ENCODE data around the gene FOS. TPM values are rescaled to one million over a fixed set of nuclear protein-coding genes. Genes with fewer than 3 reads are reported as not detected.
"Not testable (repeated sequence)": the region's sequence is repeated elsewhere in the genome, so short reads cannot be mapped to it uniquely, and the experiment has no call there.

Gene FOS
- total RNA-seq, 1 experiment from 2014 or later: 23.9 TPM

DNA sequence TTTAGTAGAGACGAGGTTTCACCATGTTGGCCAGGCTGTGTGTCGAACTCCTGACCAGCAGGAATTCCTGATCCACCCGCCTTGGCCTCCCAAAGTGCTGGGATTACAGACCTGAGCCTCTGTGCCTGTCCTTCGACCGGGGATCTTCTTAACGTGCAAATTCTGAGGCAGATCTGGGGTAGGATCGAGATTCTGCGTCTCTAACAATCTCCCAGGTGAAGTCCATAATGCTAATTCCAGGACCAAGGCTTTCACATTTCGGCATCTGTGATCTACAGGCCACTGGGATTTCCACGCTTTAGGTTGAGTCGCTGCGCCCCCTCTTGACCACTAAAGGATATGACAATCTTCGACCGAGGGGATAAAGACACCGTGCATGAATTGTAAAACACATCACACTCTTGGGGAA, 24.8 kb downstream of the FOS start:
- Mint-ChIP-seq H3K27ac (no peak overlapping the region), H3K27me3 (ENCODE audit: low read depth) (no peaks in the 10 kb centered on the region), H3K4me1 (peaks cover 12% of the 10 kb centered on the region), H3K36me3 (no peaks in the 10 kb centered on the region), H3K9me3 (no peaks in the 10 kb centered on the region), H3K4me3 (no peak overlapping the region)
- ChIA-PET POLR2A (no interaction called here), CTCF (interaction anchor here (0.7 to 3.9 kb wide), 18 partner anchors 8 to 357 kb away, joined by 3 to 30 read pairs (median 3); partner anchors contain the start of genes ACYP1, ERG28, NEK9 and ZC2HC1C)
- peak; percentile 73 for ATAC-seq
- TF ChIP-seq, protein P1, sequence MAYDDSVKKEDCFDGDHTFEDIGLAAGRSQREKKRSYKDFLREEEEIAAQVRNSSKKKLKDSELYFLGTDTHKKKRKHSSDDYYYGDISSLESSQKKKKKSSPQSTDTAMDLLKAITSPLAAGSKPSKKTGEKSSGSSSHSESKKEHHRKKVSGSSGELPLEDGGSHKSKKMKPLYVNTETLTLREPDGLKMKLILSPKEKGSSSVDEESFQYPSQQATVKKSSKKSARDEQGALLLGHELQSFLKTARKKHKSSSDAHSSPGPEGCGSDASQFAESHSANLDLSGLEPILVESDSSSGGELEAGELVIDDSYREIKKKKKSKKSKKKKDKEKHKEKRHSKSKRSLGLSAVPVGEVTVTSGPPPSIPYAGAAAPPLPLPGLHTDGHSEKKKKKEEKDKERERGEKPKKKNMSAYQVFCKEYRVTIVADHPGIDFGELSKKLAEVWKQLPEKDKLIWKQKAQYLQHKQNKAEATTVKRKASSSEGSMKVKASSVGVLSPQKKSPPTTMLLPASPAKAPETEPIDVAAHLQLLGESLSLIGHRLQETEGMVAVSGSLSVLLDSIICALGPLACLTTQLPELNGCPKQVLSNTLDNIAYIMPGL (CRISPR knock-in tag; IDR thresholded peaks at IDR 0.05): no peak
- TF ChIP-seq, protein P2, sequence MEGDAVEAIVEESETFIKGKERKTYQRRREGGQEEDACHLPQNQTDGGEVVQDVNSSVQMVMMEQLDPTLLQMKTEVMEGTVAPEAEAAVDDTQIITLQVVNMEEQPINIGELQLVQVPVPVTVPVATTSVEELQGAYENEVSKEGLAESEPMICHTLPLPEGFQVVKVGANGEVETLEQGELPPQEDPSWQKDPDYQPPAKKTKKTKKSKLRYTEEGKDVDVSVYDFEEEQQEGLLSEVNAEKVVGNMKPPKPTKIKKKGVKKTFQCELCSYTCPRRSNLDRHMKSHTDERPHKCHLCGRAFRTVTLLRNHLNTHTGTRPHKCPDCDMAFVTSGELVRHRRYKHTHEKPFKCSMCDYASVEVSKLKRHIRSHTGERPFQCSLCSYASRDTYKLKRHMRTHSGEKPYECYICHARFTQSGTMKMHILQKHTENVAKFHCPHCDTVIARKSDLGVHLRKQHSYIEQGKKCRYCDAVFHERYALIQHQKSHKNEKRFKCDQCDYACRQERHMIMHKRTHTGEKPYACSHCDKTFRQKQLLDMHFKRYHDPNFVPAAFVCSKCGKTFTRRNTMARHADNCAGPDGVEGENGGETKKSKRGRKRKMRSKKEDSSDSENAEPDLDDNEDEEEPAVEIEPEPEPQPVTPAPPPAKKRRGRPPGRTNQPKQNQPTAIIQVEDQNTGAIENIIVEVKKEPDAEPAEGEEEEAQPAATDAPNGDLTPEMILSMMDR (IDR thresholded peaks at IDR 0.05): peak; percentile 86
- peak; percentile 49 for DNase-seq (ENCODE audit: low spot score)

DNA sequence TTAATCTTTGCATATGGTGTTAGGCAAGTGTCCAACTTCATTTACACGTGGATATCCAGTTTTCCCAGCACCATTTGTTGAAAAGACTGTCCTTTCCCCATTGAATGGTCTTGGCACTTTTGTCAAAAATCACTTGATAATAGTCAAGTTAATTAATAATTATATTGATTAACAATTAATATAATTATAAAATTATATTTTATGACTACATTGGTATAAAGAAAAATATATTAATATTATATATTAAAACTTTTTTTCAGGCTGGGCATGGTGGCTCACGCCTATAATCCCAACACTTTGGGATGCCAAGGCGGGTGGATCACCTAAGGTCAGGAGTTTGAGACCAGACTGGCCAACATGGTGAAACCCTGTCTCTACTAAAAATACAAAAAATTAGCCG, 27.8 kb downstream of the FOS start:
- CTCF ChIA-PET: interaction anchor here (0.6 to 3.9 kb wide), 7 partner anchors 124 to 255 kb away, joined by 3 to 30 read pairs (median 3); no protein-coding TSS in a partner anchor
- H3K4me3 Mint-ChIP-seq; POLR2A ChIA-PET; H3K9me3 Mint-ChIP-seq; DNase-seq (ENCODE audit: low spot score); H3K27me3 Mint-ChIP-seq (ENCODE audit: low read depth); H3K36me3 Mint-ChIP-seq; ATAC-seq; H3K27ac Mint-ChIP-seq: not testable (repeated sequence)
- peak; percentile 95 for TF ChIP-seq HMGA2 (CRISPR knock-in tag; IDR thresholded peaks at IDR 0.05)
- H3K4me1 Mint-ChIP-seq: peaks cover 16% of the 10 kb centered on the region

DNA sequence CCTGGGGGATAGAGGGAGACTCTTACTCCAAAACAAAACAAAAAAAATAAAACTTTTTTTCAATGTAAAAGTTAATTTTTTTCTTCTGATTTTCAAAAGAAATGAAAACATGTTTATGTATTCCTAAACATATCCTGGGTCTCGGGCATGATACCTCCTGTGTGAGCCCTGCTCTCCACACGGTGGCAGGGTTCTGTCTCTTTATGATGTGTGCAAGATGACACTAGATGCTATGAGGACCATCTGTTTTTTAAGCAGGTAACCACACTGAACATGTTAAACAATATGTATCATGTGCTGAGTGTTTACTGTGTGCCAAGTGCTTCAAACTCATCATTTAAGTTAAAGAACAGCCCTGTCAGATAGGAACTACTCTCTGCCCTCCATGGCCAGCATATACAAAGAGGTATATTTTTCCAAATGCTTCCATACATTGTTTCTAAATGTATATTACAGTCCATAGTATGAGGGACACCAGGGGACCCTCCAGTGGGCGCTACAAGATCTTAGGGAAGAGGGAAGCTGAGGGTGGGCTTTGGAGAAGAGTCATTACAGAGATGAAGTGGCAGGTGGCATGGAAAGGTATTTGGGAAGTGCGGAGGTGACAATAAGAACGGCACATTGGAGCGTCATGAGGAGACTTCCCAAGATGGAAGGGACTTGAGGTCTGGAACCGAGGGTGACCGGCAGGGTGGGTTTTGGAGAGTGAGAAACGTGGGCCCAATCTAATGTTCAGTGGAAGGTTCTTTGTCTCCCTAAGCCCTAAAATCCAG, 28.5 kb downstream of the FOS start:
- CTCF ChIA-PET: interaction anchor here (0.6 to 4.4 kb wide), 21 partner anchors 22 to 254 kb away, joined by 3 to 92 read pairs (median 5); partner anchors contain the start of gene JDP2

More for the DNA sequence above, 28.5 kb downstream of the FOS start:
- peak; percentile 12; the same call in 1 of the 2 replicates for ATAC-seq
- peaks cover 16% of the 10 kb centered on the region for H3K4me1 Mint-ChIP-seq
- no peaks in the 10 kb centered on the region for H3K36me3 Mint-ChIP-seq
- no peak overlapping the region for H3K4me3 Mint-ChIP-seq
- no peak for DNase-seq (ENCODE audit: low spot score)
- H3K9me3 Mint-ChIP-seq: no peaks in the 10 kb centered on the region
- TF ChIP-seq ZNF219 (CRISPR knock-in tag; IDR thresholded peaks at IDR 0.05; ENCODE audit: borderline replicate concordance) (no peak), SOX15 (CRISPR knock-in tag; IDR thresholded peaks at IDR 0.05) (no peak), TP53 (CRISPR knock-in tag; IDR thresholded peaks at IDR 0.05) (no peak), SMAD3 (CRISPR knock-in tag; IDR thresholded peaks at IDR 0.05; ENCODE audit: borderline replicate concordance) (no peak), OVOL2 (CRISPR knock-in tag; IDR thresholded peaks at IDR 0.05; ENCODE audit: borderline replicate concordance) (no peak), IRF2 (CRISPR knock-in tag; IDR thresholded peaks at IDR 0.05; ENCODE audit: borderline replicate concordance, low read depth) (no peak), MYBL2 (CRISPR knock-in tag; IDR thresholded peaks at IDR 0.05) (no peak)
- TF ChIP-seq, protein P3, sequence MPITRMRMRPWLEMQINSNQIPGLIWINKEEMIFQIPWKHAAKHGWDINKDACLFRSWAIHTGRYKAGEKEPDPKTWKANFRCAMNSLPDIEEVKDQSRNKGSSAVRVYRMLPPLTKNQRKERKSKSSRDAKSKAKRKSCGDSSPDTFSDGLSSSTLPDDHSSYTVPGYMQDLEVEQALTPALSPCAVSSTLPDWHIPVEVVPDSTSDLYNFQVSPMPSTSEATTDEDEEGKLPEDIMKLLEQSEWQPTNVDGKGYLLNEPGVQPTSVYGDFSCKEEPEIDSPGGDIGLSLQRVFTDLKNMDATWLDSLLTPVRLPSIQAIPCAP (CRISPR knock-in tag; IDR thresholded peaks at IDR 0.05): no peak
- TF ChIP-seq, protein P4, sequence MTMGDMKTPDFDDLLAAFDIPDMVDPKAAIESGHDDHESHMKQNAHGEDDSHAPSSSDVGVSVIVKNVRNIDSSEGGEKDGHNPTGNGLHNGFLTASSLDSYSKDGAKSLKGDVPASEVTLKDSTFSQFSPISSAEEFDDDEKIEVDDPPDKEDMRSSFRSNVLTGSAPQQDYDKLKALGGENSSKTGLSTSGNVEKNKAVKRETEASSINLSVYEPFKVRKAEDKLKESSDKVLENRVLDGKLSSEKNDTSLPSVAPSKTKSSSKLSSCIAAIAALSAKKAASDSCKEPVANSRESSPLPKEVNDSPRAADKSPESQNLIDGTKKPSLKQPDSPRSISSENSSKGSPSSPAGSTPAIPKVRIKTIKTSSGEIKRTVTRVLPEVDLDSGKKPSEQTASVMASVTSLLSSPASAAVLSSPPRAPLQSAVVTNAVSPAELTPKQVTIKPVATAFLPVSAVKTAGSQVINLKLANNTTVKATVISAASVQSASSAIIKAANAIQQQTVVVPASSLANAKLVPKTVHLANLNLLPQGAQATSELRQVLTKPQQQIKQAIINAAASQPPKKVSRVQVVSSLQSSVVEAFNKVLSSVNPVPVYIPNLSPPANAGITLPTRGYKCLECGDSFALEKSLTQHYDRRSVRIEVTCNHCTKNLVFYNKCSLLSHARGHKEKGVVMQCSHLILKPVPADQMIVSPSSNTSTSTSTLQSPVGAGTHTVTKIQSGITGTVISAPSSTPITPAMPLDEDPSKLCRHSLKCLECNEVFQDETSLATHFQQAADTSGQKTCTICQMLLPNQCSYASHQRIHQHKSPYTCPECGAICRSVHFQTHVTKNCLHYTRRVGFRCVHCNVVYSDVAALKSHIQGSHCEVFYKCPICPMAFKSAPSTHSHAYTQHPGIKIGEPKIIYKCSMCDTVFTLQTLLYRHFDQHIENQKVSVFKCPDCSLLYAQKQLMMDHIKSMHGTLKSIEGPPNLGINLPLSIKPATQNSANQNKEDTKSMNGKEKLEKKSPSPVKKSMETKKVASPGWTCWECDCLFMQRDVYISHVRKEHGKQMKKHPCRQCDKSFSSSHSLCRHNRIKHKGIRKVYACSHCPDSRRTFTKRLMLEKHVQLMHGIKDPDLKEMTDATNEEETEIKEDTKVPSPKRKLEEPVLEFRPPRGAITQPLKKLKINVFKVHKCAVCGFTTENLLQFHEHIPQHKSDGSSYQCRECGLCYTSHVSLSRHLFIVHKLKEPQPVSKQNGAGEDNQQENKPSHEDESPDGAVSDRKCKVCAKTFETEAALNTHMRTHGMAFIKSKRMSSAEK (CRISPR knock-in tag; IDR thresholded peaks at IDR 0.05; ENCODE audit: borderline replicate concordance): no peak
- TF ChIP-seq, protein P5, sequence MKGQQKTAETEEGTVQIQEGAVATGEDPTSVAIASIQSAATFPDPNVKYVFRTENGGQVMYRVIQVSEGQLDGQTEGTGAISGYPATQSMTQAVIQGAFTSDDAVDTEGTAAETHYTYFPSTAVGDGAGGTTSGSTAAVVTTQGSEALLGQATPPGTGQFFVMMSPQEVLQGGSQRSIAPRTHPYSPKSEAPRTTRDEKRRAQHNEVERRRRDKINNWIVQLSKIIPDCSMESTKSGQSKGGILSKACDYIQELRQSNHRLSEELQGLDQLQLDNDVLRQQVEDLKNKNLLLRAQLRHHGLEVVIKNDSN (CRISPR knock-in tag; IDR thresholded peaks at IDR 0.05): no peak
- TF ChIP-seq, protein P6, sequence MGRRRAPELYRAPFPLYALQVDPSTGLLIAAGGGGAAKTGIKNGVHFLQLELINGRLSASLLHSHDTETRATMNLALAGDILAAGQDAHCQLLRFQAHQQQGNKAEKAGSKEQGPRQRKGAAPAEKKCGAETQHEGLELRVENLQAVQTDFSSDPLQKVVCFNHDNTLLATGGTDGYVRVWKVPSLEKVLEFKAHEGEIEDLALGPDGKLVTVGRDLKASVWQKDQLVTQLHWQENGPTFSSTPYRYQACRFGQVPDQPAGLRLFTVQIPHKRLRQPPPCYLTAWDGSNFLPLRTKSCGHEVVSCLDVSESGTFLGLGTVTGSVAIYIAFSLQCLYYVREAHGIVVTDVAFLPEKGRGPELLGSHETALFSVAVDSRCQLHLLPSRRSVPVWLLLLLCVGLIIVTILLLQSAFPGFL (CRISPR knock-in tag; IDR thresholded peaks at IDR 0.05; ENCODE audit: borderline replicate concordance): no peak
- POLR2A ChIA-PET: no interaction called here
- H3K27me3 Mint-ChIP-seq (ENCODE audit: low read depth): no peaks in the 10 kb centered on the region
- 0 out of 2 replicates have a peak overlapping the region, but pooled peaks have one; percentile 2 for H3K27ac Mint-ChIP-seq

All from WTC11 (cell line).